Measurements from ENCODE around the gene PRR36.

The PRR36 gene

GRCh38 chr19:7879111-7879807 is 5.1 kb upstream of the PRR36 start:
- TF ChIP-seq ZNF274 (IDR thresholded peaks at IDR 0.05; ENCODE audit: low read depth, low read length) = no peak
- H3K4me3 ChIP-seq (ENCODE audit: low read length) = no peak overlapping the region

- no peak overlapping the region for H3K4me3 ChIP-seq (ENCODE audit: low read length)
- no peak for TF ChIP-seq ZNF274 (IDR thresholded peaks at IDR 0.05; ENCODE audit: low read depth, low read length)
Observed at GRCh38 chr19:7877249-7877836, 3.2 kb upstream of the PRR36 start.

GRCh38 chr19:7874897-7875273 is 695 bp upstream of the PRR36 start:
- no peak overlapping the region for H3K4me3 ChIP-seq (ENCODE audit: low read length)
- TF ChIP-seq ZNF274 (IDR thresholded peaks at IDR 0.05; ENCODE audit: low read depth, low read length) = no peak

GRCh38 chr19:7873304-7874075 is 700 bp downstream of the PRR36 start:
- H3K4me3 ChIP-seq (ENCODE audit: low read length) = no peak overlapping the region

GRCh38 chr19:7872306-7873204 is 1.6 kb downstream of the PRR36 start:
- TF ChIP-seq ZNF274 (IDR thresholded peaks at IDR 0.05; ENCODE audit: low read depth, low read length) = no peak
- H3K4me3 ChIP-seq (ENCODE audit: low read length) = no peak overlapping the region

More at GRCh38 chr19:7873304-7874075, 700 bp downstream of the PRR36 start:
- no peak for TF ChIP-seq ZNF274 (IDR thresholded peaks at IDR 0.05; ENCODE audit: low read depth, low read length)

- no peak overlapping the region; the same call in 1 of the 2 replicates for H3K4me3 ChIP-seq (ENCODE audit: low read length)
- TF ChIP-seq ZNF274 (IDR thresholded peaks at IDR 0.05; ENCODE audit: low read depth, low read length) = no peak
Observed at GRCh38 chr19:7871437-7872305, 2.5 kb downstream of the PRR36 start.

- TF ChIP-seq ZNF274 (IDR thresholded peaks at IDR 0.05; ENCODE audit: low read depth, low read length) = no peak
- no peak overlapping the region for H3K4me3 ChIP-seq (ENCODE audit: low read length)
Observed at GRCh38 chr19:7870571-7871436, 3.4 kb downstream of the PRR36 start.

- no peak for TF ChIP-seq ZNF274 (IDR thresholded peaks at IDR 0.05; ENCODE audit: low read depth, low read length)
- no peak overlapping the region; the same call in 1 of the 2 replicates for H3K4me3 ChIP-seq (ENCODE audit: low read length)
Observed at GRCh38 chr19:7869910-7870511, 4.2 kb downstream of the PRR36 start.

- TF ChIP-seq ZNF274 (IDR thresholded peaks at IDR 0.05; ENCODE audit: low read depth, low read length) = no peak
Observed at GRCh38 chr19:7869453-7869909, 4.7 kb downstream of the PRR36 start.

GRCh38 chr19:7868671-7869452 is 5.3 kb downstream of the PRR36 start:
- peak overlapping the region; percentile 46; the same call in 1 of the 2 replicates for H3K4me3 ChIP-seq (ENCODE audit: low read length)
- TF ChIP-seq ZNF274 (IDR thresholded peaks at IDR 0.05; ENCODE audit: low read depth, low read length) = no peak

More at GRCh38 chr19:7869453-7869909, 4.7 kb downstream of the PRR36 start:
- H3K4me3 ChIP-seq (ENCODE audit: low read length) = peak overlapping the region; percentile 46; the same call in 1 of the 2 replicates

- no peak for TF ChIP-seq ZNF274 (IDR thresholded peaks at IDR 0.05; ENCODE audit: low read depth, low read length)
- no peak overlapping the region for H3K4me3 ChIP-seq (ENCODE audit: low read length)
Observed at GRCh38 chr19:7868326-7868670, 5.9 kb downstream of the PRR36 start.

All from GM08714 (cell line).